ENCODE results near the gene NOD1.

DNA sequence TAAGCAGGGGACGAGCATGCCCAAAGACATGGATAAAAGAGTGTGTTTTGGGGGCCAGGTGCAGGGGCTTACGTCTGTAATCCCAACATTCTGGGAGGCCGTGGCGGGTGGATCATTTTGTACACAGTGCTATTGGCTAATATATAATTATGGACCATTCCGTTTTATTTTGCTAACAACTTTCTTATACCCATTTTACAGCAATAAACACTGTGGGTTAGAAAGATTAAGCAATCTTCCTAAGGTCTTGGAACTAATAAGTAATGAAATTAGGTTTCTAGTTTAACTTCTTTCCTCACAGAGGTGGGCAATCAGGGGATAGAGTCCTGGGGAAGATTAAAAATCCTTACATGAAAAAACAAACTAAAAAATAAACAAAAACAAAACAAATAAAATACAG, 22.7 kb upstream of the NOD1 start:
- TF ChIP-seq, protein P1, sequence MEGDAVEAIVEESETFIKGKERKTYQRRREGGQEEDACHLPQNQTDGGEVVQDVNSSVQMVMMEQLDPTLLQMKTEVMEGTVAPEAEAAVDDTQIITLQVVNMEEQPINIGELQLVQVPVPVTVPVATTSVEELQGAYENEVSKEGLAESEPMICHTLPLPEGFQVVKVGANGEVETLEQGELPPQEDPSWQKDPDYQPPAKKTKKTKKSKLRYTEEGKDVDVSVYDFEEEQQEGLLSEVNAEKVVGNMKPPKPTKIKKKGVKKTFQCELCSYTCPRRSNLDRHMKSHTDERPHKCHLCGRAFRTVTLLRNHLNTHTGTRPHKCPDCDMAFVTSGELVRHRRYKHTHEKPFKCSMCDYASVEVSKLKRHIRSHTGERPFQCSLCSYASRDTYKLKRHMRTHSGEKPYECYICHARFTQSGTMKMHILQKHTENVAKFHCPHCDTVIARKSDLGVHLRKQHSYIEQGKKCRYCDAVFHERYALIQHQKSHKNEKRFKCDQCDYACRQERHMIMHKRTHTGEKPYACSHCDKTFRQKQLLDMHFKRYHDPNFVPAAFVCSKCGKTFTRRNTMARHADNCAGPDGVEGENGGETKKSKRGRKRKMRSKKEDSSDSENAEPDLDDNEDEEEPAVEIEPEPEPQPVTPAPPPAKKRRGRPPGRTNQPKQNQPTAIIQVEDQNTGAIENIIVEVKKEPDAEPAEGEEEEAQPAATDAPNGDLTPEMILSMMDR (IDR thresholded peaks at IDR 0.05; ENCODE audit: borderline replicate concordance, extremely low read depth, low read length, poor library complexity, severe bottlenecking): no peak
- no peak for TF ChIP-seq EZH2 (IDR thresholded peaks at IDR 0.05; ENCODE audit: borderline replicate concordance, low read depth, low read length, severe bottlenecking)
